Measurements from ENCODE around the gene DAP3. TPM values are rescaled to one million over a fixed set of nuclear protein-coding genes. Genes with fewer than 3 reads are reported as not detected.
"Not testable (repeated sequence)": the region's sequence is repeated elsewhere in the genome, so short reads cannot be mapped to it uniquely, and the experiment has no call there.

Gene DAP3
- total RNA-seq, 1 experiment from 2014 or later: 148 TPM

DNA sequence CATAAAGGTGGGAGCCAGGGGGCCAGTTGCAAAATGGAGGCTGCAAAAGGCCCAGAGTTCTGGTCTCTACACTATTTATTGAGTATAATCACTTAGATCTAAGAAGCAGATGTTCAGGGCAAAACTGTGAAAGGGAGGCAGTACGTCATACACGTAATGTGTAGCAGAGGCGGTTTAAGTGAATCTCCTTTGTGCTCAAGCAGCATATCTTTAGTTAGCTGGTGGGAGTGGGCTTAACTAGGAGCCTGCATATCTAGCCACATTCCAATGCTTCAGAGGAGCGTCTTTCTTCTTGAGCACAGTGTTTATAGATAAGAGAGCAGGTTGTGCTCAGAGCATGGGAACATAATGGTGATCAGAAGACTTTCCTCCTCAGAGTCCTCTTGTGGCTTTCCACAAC is 10.2 kb downstream of the DAP3 start:
- H2AFZ ChIP-seq (ENCODE audit: low read depth, low read length, poor library complexity, severe bottlenecking); DNase-seq (ENCODE audit: low read depth, low spot score); H3K4me3 ChIP-seq (replicated peaks in 1 of 2; ENCODE audit: low read depth in 1 of 2, low read length in 2 of 2); H3K27me3 ChIP-seq (ENCODE audit: insufficient read depth, low read length); POLR2A ChIA-PET; H3K9me3 ChIP-seq (ENCODE audit: control insufficient read depth in 1 of 2, insufficient read depth in 1 of 2, low read depth in 1 of 2, low read length in 2 of 2); H3K4me2 ChIP-seq (ENCODE audit: low read length); H3K9me2 ChIP-seq (ENCODE audit: insufficient read depth); ATAC-seq; RAD21 ChIA-PET (ENCODE audit: low non-redundant PET in 1 of 2, low total read pairs in 2 of 2, uncharacterized antibody in 2 of 2, unreplicated experiment in 2 of 2); intact Hi-C loops (cut with micrococcal nuclease); BruUV-seq (replicated peaks); H3K27ac ChIP-seq (ENCODE audit: low read depth, low read length); CTCF ChIA-PET; H3K4me1 ChIP-seq (ENCODE audit: control insufficient read depth in 1 of 2, insufficient read depth in 2 of 2, low read length in 2 of 2); H4K20me1 ChIP-seq (ENCODE audit: insufficient read depth); H3K9ac ChIP-seq (ENCODE audit: low read length): not testable (repeated sequence)
- Histone ChIP-seq H3K79me2 (ENCODE audit: insufficient read depth, low read length) (peaks cover 83% of the 10 kb centered on the region), H3K36me3 (ENCODE audit: control insufficient read depth in 1 of 2, insufficient read depth in 2 of 2, low read length in 2 of 2) (peaks cover 0 to 13% of the 10 kb centered on the region in 2 experiments; a peak in 1 of 4 replicates)

DNA sequence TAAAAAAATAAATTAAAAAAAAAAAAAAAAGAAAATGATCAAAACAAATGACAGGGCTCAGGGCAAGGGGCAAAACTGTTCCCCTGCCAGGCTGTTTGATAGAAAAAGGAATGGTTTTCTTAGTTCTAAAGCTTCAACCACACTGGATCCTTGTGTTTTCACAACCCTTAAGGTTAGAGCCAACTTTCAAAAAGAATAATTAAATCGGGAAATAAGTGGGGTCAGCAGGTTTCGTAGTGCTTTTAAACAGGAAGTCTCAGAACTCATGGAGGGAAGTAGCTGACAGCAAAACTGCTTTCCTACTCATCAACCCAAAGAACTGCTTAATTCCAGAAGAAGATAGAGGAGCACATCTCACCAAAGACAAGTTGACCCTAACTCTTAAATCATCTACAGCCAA is 12.8 kb downstream of the DAP3 start:
- BruUV-seq (replicated peaks); H3K9me2 ChIP-seq (ENCODE audit: insufficient read depth); H3K9me3 ChIP-seq (ENCODE audit: control insufficient read depth in 1 of 2, insufficient read depth in 1 of 2, low read depth in 1 of 2, low read length in 2 of 2); POLR2A ChIA-PET; H3K27me3 ChIP-seq (ENCODE audit: insufficient read depth, low read length); H2AFZ ChIP-seq (ENCODE audit: low read depth, low read length, poor library complexity, severe bottlenecking); intact Hi-C loops (cut with micrococcal nuclease); CTCF ChIA-PET; H3K36me3 ChIP-seq (ENCODE audit: control insufficient read depth in 1 of 2, insufficient read depth in 2 of 2, low read length in 2 of 2); H4K20me1 ChIP-seq (ENCODE audit: insufficient read depth); H3K9ac ChIP-seq (ENCODE audit: low read length); H3K4me3 ChIP-seq (replicated peaks in 1 of 2; ENCODE audit: low read depth in 1 of 2, low read length in 2 of 2); H3K4me2 ChIP-seq (ENCODE audit: low read length); DNase-seq (ENCODE audit: low read depth, low spot score); H3K27ac ChIP-seq (ENCODE audit: low read depth, low read length); RAD21 ChIA-PET (ENCODE audit: low non-redundant PET in 1 of 2, low total read pairs in 2 of 2, uncharacterized antibody in 2 of 2, unreplicated experiment in 2 of 2); ATAC-seq: not testable (repeated sequence)
- Histone ChIP-seq H3K4me1 (ENCODE audit: control insufficient read depth in 1 of 2, insufficient read depth in 2 of 2, low read length in 2 of 2) (peaks cover 10 to 19% of the 10 kb centered on the region in 2 experiments), H3K79me2 (ENCODE audit: insufficient read depth, low read length) (peaks cover 81% of the 10 kb centered on the region)

DNA sequence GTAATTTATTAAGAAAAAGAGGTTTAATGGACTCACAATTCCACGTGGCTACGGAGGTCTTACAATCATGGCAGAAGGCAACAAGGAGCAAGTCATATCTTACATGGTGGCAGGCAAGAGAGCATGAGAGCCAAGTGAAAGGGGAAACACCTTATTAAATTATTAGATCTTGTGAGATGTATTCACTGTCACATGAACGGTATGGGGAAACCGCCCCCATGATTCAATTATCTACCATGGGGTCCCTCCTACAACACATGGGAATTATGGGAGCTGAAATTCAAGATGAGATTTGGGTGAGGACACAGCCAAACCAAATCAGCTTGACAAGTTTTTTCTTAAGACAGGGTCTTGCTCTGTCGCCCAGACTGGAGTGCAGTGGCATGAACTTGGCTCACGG is 14.3 kb downstream of the DAP3 start:
- TF ChIP-seq, protein P1, sequence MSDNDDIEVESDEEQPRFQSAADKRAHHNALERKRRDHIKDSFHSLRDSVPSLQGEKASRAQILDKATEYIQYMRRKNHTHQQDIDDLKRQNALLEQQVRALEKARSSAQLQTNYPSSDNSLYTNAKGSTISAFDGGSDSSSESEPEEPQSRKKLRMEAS (IDR thresholded peaks at IDR 0.05): no peak
- no peak overlapping the region for H3K4me3 ChIP-seq (replicated peaks in 1 of 2; ENCODE audit: low read depth in 1 of 2, low read length in 2 of 2)
- H3K9ac ChIP-seq (ENCODE audit: low read length): no peak overlapping the region
- DNase-seq (ENCODE audit: low read depth, low spot score): no peak
- no peaks in the 10 kb centered on the region for H3K27me3 ChIP-seq (ENCODE audit: insufficient read depth, low read length)
- H3K4me2 ChIP-seq (ENCODE audit: low read length): no peak overlapping the region
- POLR2A ChIA-PET: no interaction called here
- H2AFZ ChIP-seq (ENCODE audit: low read depth, low read length, poor library complexity, severe bottlenecking): no peak overlapping the region
- RAD21 ChIA-PET (ENCODE audit: low non-redundant PET in 1 of 2, low total read pairs in 2 of 2, uncharacterized antibody in 2 of 2, unreplicated experiment in 2 of 2): no interaction called here
- intact Hi-C loops (cut with micrococcal nuclease): no loop called here
- no peaks in the 10 kb centered on the region for H4K20me1 ChIP-seq (ENCODE audit: insufficient read depth)
- ATAC-seq: no peak
- no peak overlapping the region for H3K27ac ChIP-seq (ENCODE audit: low read depth, low read length)
- no TSS peak for BruUV-seq (replicated peaks)
- CTCF ChIA-PET: no interaction called here
- H3K4me1 ChIP-seq (ENCODE audit: control insufficient read depth in 1 of 2, insufficient read depth in 2 of 2, low read length in 2 of 2): peaks cover 10 to 19% of the 10 kb centered on the region in 2 experiments
- H3K79me2 ChIP-seq (ENCODE audit: insufficient read depth, low read length): peaks cover 81% of the 10 kb centered on the region
- H3K36me3 ChIP-seq (ENCODE audit: control insufficient read depth in 1 of 2, insufficient read depth in 2 of 2, low read length in 2 of 2): no peaks in the 10 kb centered on the region
- H3K9me3 ChIP-seq (ENCODE audit: control insufficient read depth in 1 of 2, insufficient read depth in 1 of 2, low read depth in 1 of 2, low read length in 2 of 2): no peaks in the 10 kb centered on the region
- H3K9me2 ChIP-seq (ENCODE audit: insufficient read depth): no peaks in the 10 kb centered on the region

DNA sequence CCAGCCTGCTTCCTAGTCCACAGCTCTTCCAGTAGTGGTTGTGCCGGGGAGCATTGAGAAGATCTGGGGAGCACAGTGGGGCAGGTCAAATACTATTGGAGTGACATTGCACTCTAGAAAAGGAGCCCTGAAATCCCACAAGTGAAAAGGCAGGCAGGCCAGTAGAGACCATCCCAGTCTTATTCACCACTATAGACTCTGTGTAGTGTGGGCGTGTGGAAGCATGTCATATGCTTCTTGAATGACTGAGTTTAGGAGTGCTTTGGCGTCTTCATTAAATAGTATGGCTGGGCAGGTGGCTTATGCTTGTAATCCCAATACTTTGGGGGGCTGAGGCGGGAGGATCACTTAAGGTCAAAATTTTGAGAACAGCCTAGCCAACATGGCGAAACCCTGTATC is 15.5 kb downstream of the DAP3 start:
- CTCF ChIA-PET; ATAC-seq; H3K9ac ChIP-seq (ENCODE audit: low read length); H4K20me1 ChIP-seq (ENCODE audit: insufficient read depth); H3K4me2 ChIP-seq (ENCODE audit: low read length); intact Hi-C loops (cut with micrococcal nuclease); POLR2A ChIA-PET; BruUV-seq (replicated peaks); H3K36me3 ChIP-seq (ENCODE audit: control insufficient read depth in 1 of 2, insufficient read depth in 2 of 2, low read length in 2 of 2); RAD21 ChIA-PET (ENCODE audit: low non-redundant PET in 1 of 2, low total read pairs in 2 of 2, uncharacterized antibody in 2 of 2, unreplicated experiment in 2 of 2); H3K9me3 ChIP-seq (ENCODE audit: control insufficient read depth in 1 of 2, insufficient read depth in 1 of 2, low read depth in 1 of 2, low read length in 2 of 2); DNase-seq (ENCODE audit: low read depth, low spot score); H3K27me3 ChIP-seq (ENCODE audit: insufficient read depth, low read length); H2AFZ ChIP-seq (ENCODE audit: low read depth, low read length, poor library complexity, severe bottlenecking); H3K4me3 ChIP-seq (replicated peaks in 1 of 2; ENCODE audit: low read depth in 1 of 2, low read length in 2 of 2); H3K9me2 ChIP-seq (ENCODE audit: insufficient read depth); H3K27ac ChIP-seq (ENCODE audit: low read depth, low read length): not testable (repeated sequence)
- Histone ChIP-seq H3K79me2 (ENCODE audit: insufficient read depth, low read length) (peaks cover 81% of the 10 kb centered on the region), H3K4me1 (ENCODE audit: control insufficient read depth in 1 of 2, insufficient read depth in 2 of 2, low read length in 2 of 2) (peaks cover 10 to 19% of the 10 kb centered on the region in 2 experiments)

Measured in HCT116 (cell line).